Inflammatory macrophage treated with lipopolysaccharide for 1 hour (primary cell): ENCODE results near the gene PDXP.

ENCODE experiments used
- DNase-seq, 2 donors: peaks; one replicate each; pipeline ENCODE4 v3.0.0-alpha.2; 2020 to 2022

PDXP gene, protein sequence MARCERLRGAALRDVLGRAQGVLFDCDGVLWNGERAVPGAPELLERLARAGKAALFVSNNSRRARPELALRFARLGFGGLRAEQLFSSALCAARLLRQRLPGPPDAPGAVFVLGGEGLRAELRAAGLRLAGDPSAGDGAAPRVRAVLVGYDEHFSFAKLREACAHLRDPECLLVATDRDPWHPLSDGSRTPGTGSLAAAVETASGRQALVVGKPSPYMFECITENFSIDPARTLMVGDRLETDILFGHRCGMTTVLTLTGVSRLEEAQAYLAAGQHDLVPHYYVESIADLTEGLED

DNA sequence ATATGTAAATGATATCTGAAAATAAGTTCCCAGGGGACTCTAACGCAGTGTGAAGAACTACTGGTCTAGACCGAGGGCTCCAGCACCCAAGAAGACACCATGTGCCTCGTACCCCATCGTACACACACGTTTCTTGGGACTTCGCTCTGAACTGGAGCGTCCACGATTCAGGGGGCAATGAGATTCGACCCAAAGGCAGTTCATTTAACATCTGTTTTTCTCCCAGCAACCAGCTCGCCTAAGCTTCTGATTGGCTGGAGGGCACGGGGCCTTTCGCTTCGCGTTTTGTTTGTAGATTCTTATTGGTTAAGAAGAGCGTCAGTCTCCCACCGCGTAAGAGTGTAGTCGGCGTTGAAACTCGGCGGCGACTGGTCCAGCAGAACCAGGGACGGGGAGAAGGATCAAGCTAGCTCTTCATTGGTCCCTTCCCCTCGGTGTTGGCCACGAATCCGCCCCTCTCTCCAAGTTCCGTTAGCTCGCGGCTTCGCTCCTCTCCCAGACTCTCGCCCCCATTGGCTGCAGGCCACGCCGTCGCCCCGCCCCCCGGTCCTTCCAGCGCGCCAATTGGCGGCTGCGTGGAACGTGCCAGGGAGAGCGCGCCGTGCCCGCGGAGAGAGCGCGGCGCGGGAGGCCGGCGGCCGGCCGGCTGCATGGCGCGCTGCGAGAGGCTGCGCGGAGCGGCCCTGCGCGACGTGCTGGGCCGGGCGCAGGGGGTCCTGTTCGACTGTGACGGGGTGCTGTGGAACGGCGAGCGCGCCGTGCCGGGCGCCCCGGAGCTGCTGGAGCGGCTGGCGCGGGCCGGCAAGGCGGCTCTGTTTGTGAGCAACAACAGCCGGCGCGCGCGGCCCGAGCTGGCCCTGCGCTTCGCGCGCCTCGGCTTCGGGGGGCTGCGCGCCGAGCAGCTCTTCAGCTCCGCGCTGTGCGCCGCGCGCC lies at the start of gene PDXP:
TSS of gene PDXP (plus strand) at position 591 of the 933 bp plus-strand sequence. CDS start at position 651, 60 bp downstream.
- peak; percentile 97 to 99 for DNase-seq

DNA sequence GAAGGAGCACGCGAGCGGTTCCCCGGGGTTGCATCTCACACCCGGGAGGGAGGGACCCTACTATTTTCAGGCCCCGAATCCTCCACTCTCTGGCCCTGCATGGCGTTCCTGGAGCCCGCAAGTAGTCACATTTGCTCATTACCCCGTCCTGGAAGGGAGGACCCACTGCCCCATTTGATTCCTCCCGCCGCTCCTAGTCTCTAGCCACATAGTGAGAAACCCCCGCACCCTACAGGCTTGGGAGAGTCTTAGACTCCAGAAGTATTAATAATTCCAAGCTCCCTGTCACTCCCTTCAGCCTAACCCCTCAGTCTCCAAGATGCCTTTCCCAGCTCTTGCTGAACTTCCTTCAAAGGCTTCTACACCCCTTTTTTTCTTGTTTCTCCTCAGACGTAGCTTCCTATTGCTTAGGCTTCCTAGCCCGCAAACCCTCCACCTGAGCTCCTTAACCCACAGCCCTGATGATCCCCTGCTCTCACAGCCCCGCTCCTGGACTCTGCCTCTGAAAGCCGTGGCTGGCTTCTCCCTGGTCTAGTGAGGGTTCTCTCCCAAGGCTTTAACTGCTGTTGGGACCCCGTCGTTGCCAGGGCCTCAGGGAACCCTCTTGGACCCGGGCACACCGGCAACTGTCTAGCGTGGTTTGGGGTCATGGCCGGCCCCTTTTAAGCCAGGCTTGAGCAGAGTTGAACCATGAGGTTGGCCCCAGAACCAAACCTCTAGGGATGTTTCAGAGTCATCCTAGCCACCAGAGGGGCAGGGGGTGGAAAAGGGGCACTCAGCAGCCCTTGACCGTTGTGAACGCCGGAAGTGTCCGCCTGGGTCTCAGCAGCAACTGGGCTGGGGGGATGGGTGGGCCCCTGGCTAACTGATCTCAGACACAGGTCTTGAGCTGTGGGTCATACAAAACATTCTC lies 49.0 kb upstream of the PDXP start:
- DNase-seq: peak in 1 of 2 donors; percentile 29

DNA sequence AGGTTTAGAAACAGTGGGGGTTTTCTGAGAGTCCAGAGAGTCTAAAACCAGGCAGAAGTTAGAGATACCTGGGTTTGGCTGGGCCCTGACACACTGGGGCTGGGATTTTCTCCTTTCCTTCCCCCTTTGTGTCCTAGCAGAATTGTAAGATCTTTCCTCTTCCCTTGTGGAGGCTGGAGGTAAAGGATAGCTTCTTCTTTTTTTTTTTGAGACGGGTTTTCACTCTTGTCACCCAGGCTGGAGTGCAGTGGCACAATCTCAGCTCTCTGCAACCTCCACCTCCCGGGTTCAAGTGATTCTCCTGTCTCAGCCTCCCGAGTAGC lies 48.4 kb upstream of the PDXP start:
- peak; percentile 37 to 43 for DNase-seq

DNA sequence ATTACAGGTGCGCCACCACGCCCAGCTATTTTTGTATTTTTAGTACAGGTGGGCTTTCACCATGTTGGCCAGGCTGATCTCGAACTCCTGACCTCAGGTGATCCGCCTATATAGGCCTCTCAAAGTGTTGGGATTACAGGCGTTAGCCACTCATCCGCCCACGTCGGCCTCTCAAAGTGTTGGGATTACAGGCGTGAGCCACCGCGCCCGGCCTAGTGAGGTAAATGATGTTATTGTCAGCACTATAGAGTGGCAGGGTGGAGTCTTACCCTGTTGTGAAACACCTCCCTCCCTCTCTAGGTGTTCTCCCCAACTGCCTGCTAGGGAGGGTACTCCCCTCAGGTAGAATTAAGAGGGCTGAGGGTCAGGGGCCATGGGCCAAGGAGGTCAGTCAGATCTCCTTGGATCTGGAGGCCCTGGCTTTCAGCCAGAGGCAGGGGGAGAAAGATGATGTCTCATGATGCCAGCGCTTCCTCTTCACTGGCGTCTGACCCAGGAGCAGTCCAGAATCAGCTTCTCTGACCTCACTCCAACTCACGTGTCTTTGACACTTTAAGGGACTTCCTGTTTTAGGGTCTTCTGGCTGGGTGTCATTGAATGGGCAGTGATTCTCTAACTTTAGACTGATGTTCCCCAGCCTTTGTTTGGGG lies 47.9 kb upstream of the PDXP start:
- DNase-seq: peak; percentile 86 to 96

DNA sequence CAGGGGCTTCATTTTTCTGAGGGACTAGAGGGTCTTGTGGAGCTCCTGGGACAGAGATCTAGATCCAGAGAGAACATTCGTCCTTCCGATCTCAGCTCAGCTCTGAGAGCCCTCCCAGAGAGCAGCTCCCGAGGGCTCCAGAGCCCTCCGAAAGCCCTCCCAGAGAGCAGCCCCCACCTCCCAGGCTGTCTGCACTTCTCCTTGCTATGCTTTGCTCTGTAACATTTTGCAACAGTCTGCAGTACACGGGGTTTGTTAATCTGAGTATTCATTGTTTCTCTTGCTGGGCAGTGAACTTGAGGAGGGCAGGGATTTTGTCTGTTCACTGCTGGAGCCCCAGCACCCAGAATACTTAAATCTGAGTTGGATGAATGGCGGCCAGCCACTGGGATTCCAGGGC lies 47.3 kb upstream of the PDXP start:
- peak in 1 of 2 donors; percentile 50 for DNase-seq

DNA sequence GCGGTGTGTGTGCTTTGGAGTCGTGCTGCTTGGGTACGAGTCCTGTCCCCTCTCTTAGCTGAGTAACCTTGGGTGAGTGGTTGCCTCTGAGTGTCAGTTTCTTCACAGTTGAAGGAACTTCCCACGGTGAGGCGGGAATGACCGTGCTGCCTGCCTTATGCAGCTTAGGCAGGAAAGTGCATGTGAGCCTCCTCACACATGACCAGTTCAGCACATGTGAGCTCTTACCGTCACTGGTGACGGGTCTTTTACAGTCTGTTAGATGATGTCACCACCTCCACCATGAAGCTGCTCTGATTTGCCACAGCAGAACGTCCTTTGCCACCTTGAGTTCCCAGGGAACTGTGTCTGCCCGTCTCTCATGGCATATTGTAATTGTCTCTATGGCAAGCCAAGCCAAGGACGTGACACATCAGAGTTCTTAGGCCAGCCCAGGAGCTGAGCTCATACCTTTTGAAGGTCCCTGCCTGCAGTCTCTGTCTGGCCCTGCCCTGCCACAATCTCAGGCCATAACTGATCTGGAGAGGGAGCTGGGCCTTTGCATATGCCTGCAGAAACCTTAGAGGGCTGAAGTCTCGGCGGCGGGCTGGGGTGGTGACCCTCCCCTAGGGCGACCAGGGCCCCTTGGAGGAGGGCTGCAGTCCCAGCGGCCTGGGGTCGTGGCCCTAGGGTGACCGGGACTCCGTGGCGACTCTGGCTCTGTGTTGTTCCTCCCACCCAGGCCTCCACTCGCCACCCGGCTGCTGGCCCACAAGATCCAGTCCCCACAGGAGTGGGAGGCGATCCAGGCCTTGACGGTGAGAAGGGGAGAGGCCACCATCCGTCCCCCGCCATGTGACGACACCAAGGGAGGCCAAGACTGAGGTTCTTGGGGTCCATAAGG lies 42.1 kb upstream of the PDXP start:
- DNase-seq: peak in 1 of 2 donors; percentile 51

DNA sequence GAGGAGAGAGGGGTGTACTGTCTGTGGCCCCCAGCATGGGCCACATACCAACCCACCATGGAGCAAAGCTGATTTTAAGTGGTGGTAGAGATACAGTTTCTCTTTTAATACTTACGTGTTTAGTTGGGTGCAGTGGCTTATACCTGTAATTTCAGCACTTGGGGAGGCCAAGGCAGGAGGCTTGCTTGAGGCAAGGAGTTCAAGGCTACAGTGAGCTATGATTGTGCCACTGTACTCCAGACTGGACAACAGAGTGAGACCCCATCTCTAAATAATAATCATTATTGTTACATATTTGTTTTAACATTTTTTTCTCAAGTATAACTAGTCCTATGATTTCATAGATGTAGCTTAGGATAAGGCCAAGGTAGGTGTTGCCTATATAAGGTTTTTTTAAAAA lies 41.1 kb upstream of the PDXP start:
- no peak for DNase-seq

DNA sequence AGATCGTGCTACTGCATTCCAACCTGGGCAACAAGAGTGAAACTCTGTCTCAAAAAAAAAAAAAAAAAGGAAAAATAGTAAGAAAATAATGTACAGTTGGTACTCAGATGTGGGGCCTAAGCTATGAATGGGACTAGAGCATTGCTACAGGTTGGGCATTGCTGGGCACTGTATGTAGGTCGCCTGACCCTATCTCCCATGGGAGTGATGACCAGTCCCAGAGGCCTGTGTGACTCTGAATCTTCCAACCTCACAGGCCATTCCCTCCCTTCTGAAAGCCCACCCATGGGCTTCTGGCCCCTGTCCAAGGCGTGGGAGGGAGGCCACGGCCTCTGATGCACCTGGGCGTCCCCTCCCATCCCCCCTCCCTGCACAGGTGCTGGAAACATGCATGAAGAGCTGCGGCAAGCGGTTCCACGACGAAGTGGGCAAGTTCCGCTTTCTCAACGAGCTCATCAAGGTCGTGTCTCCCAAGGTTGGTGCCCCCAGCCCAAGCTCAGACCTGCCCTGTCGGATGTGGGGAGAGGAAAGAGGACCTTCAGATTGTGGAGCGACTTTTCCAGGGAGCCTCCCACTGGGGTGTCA lies 40.4 kb upstream of the PDXP start:
- no peak for DNase-seq

DNA sequence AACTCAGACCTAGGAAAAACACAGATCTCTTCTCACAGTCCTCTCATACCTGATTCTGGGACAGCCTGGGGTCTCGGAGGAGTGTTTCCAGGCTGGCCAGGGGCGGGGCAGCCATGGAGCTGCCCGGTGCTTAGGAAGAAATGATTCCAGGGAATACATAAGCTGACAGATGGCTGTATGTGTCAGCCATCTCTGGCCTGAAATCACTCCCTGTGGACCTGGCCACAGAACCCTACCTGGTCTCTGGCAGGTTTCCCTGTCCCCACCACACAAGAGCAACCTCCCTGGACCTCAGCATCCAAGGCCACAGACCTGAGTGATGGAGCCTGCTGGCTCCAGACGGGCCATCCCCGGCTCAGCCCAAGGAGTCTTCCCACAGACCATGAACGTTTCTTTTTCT lies 39.8 kb upstream of the PDXP start:
- DNase-seq: no peak

DNA sequence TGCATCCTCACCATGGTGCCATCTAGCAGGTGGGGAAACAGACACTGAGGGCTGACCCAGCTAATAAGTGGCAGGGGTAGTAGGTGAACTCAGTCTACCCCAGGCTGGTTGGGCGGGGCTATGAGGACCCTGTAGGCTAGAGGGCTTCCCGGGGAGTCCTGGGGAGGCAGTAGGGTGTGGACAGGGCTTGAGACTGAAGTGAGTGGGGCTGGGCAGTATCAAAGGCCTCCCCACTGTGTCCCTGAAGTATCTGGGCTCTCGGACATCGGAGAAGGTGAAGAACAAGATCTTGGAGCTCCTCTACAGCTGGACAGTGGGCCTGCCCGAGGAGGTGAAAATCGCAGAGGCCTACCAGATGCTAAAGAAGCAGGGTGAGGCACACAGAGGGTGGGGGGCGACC lies 38.5 kb upstream of the PDXP start:
- no peak for DNase-seq

DNA sequence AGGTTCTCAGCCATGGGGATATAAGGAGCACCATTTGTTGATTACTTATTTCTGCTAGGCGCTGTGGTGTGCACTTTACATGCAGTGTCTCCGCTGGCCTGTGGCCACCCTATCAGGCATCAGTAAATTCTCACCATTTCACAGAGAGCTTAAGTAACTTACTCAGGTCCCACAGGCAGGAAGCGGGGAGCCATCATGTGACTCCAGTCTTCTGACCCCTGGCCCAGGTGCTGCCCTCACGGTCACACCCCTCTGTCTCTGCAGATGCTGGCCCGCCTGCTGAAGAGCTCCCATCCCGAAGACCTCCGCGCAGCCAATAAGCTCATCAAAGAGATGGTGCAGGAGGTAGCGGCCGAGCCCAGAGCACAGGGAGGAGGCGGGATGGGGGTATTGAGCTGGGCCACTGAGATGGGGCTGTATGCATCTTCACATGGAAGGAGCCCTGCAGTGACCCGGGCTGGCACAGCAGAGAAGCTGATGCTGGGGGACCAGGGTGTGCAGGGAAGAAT lies 37.1 kb upstream of the PDXP start:
- no peak for DNase-seq

DNA sequence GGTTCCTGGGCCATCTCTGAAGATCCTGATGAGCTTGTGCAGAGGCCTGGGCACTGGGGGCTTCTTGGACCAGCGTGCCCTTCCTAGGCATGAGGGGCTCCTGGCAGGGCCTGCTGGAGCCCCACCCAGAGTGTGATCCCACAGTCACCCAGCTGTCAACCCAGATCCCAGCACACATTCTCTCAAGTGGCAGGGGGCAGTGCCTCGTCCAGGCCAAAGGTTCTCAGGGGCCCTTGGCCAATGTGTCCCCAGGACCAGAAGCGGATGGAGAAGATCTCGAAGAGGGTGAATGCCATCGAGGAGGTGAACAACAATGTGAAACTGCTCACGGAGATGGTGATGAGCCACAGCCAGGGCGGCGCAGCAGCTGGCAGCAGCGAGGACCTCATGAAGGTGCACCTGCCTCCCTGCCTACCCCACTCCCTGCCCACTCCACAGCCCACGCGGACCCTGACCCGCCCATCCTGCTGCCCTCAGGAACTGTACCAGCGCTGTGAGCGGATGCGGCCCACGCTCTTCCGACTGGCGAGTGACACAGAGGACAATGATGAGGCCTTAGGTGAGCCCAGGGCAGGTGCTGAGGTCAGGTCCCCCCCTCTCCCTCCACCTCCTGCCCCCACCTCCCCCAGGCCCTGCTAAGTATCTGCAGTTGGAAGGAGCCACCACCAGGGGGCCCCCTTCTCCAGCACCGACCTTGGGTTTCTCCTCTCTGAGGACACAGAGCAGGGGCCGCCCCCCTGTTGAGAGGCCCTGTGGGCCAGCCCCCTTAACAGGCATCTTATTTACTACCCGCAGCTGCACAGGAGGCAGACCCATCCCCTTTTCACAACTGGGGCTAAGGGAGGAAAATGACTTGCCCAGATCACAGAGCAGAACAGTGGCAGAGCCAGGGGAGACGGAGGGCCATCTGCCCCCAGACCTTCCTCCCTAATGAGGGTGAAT lies 35.2 kb upstream of the PDXP start:
- peak in 1 of 2 donors; percentile 72 for DNase-seq

DNA sequence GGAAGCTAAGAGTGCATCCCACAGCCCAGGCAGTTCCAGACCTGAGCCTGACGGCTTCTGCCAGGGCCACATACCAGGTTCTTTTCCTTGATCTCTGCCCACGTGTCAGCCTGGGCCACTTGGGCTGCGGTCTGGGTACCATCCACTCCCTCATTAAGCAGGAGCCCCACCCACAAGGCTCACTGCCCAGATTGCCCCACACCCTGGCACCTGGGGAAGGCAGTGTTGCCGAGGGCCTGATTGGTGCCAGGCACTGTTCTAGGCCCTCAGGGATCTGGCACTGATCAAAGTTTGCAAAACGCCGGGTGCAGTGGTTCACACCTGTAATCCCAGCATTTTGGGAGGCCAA lies 34.5 kb upstream of the PDXP start:
- no peak for DNase-seq

DNA sequence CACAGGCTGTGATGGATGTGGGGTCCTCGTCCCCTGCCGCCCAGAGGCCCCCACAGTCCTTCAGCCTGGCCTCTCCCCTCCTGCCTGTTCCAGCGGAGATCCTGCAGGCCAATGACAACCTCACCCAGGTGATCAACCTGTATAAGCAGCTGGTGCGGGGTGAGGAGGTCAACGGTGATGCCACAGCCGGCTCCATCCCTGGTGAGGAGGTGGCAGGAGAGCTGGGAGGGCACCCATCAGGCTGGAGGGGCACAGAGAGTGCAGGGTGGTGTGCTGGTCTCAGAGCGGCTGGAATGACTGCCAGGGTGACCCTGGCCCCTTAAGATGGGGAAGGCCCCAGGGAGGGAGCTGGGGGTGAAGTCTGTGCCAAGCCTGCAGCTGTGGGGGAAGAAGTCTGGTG lies 33.6 kb upstream of the PDXP start:
- DNase-seq: no peak

DNA sequence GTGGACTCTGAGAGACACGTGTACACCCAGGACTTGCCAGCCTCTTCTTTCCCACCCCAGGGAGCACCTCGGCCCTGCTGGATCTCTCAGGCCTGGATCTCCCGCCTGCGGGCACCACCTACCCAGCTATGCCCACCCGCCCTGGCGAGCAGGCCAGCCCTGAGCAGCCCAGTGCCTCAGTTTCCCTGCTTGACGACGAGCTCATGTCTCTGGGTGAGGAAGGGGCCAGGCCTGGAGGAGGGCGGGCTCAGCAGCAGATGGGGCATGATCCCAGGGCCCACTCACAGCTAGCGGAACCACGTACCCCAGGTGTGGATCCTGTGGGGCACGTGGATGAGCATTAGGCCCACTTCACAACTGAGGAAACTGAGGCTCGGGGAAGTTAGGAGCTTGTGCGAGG lies 32.8 kb upstream of the PDXP start:
- no peak for DNase-seq

DNA sequence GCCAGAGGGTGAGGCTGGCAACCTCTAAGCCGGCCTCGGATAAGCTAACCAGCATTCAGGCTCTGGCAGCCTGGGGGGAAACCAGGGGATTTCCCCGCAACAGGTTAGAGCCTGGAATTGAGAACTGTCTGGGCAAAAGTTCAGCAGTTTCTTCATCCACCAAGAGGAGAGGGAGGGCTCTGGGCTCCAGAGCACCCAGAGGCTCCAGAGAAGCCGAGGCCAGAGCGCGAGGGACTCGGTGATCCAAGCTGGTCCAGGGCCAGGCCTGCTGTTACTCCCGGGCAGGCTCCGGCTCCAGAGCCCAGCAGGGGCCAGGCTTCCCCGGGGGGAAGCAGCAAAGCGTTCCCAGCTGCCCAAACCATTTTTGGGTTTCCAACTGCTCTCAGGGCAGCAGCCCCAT lies 32.4 kb upstream of the PDXP start:
- peak; percentile 41 to 57 for DNase-seq

DNA sequence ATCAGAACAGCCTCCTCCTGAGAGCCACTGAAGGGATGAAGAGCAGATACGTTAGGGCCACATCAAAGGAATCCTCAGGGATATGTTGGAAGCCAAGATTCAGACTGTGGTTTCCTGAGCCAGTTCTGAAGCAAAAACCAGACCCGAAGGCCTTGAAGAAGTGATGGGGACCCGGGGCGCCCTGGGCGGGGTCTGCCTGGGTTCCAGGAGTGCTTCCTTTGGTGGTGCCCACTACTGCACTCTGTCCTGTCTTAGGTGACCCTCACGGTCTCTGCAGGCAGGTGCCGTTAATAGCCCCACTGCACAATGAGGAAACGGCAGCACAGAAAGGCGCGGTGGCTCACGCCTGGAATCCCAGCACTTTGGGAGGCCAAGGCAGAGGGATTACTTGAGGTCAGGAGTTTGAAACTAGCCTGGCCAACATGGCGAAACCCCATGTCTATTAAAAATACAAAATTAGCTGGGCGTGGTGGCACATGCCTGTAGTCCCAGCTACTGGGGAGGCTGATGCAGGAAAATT lies 31.9 kb upstream of the PDXP start:
- DNase-seq: no peak

DNA sequence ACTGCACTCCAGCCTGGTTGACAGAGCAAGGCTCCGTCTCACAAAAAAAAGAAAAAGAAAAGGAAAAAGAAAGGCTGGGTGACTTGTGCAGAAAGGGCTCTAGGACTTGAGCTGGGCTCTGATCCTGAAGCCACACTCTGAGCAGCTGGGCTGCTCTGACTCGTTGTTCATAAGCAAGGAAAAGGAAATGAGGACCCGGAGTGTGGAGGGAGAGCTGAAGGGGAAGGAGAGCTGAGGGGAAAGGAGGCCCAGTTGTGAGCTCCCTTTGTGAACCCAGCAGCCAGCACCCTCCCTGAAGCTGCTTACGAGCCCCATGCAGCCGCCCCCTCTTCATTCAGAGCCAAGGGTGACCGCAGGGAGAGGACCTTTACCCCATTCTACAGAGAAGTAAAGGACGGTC lies 31.4 kb upstream of the PDXP start:
- DNase-seq: no peak

DNA sequence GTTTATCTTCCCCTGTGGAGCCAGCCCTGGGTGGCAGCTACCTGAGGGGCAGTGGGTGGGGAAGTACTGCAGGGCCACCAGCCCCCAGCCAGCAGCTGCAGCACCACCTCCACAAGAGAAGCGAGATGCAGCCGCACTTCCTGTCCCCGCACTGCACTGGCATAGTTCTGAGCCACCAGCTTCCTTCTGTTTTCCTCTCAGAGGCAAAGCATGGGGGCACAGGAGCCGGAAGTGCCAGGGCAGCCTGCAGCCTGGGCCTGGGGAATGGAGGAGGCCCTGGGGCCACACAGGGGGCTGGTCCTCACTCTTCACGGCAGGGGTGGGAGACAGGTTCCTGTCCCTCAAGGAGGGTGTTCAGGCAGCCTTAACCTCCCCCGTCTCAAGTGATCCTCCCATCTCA lies 31.0 kb upstream of the PDXP start:
- no peak for DNase-seq

DNA sequence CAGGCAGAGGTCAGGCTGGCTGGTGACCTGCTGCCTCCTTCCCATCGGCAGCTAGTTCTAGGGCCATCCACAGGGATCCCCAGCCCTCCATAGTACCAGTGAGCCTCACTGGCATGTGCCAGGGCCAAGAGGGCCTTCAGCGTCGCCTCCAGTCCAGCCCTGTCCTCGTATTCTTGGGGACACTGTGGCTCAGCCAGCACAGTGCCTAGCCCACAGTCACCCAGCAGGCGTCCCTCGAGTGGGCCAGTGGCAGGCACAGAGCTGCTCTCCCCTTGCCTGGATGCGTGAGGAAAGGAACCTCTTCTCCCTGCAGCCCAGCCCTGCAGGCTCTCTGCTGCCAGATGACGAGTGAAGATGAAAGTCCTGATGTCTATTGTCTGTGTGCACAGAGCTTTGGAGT lies 29.7 kb upstream of the PDXP start:
- no peak for DNase-seq
